Muscle layer of colon (tissue), 2 donors: ENCODE results near the gene MAPK8IP3.

ENCODE experiments used
- H3K27ac ChIP-seq: one replicate; pipeline ENCODE4 v1.7.0; 2013; ENCODE audit warnings: low read depth, mild to moderate bottlenecking, low read length, moderate library complexity
- H3K27me3 ChIP-seq, 2 donors: one replicate each; pipeline ENCODE4 v1.7.0; 2013; ENCODE audit warnings: low read length in 2 of 2, mild to moderate bottlenecking in 2 of 2; ENCODE audit not compliant: insufficient read depth in 2 of 2, control insufficient read depth in 1 of 2
- H3K36me3 ChIP-seq: one replicate; pipeline ENCODE4 v1.7.0; 2013; ENCODE audit warnings: mild to moderate bottlenecking, low read length; ENCODE audit not compliant: insufficient read depth
- H3K4me1 ChIP-seq: one replicate; pipeline ENCODE4 v1.7.0; 2013; ENCODE audit warnings: mild to moderate bottlenecking, low read length; ENCODE audit not compliant: insufficient read depth
- H3K4me3 ChIP-seq, 2 donors: one replicate each; pipeline ENCODE4 v1.7.0; 2013; ENCODE audit warnings: low read length in 2 of 2, low read depth in 1 of 2, mild to moderate bottlenecking in 1 of 2, moderate library complexity in 1 of 2
- H3K9ac ChIP-seq: one replicate; pipeline ENCODE4 v1.7.0; 2013; ENCODE audit warnings: low read length
- H3K9me3 ChIP-seq: one replicate; pipeline ENCODE4 v1.7.0; 2013; ENCODE audit warnings: mild to moderate bottlenecking, low read length
- donor health status: abdominal sarcoma.
- donor health status: Adenocarcinoma of cecum.

Gene MAPK8IP3

DNA sequence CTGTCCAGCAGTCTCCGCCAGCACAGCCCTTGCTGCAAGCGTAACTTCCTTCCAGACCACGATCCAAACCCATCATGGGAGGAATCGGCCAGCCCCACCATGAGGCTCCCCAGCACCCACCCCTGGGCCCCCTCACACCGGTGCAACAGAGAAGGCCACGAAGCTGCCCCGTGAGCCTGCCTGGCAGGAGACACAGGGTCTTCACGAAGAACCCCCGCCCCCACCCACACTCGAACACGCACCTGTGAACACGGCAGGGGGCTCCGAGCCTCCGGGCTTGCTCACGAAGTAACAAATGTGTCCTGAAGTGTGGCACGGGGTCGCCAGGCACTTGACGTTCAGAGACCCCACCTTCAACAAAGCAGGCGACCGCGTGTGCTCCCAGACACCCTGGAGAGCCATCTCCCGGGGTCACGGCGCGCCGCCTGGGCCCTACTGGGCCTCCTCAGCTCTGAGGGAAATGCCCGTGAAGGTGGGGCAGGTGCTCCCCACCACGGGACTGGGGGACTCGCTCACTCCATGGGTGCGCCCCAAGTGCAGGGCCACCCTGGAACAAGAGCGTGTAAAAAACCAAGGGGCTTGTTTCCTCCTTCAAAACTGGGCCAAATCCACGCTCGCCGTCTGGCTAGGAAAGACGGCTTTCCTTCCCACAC is 113.0 kb downstream of the MAPK8IP3 start:
- peaks cover 4% of the 10 kb centered on the region for H3K4me1 ChIP-seq
- H3K27me3 ChIP-seq = no peaks in the 10 kb centered on the region
- H3K9me3 ChIP-seq = no peaks in the 10 kb centered on the region
- no peak overlapping the region for H3K27ac ChIP-seq
- no peak overlapping the region for H3K4me3 ChIP-seq
- H3K36me3 ChIP-seq = peaks cover 46% of the 10 kb centered on the region
- H3K9ac ChIP-seq = no peak overlapping the region

- no peaks in the 10 kb centered on the region for H3K9me3 ChIP-seq
- H3K27ac ChIP-seq = no peak overlapping the region
- H3K27me3 ChIP-seq = no peaks in the 10 kb centered on the region
- H3K4me1 ChIP-seq = peaks cover 10% of the 10 kb centered on the region
- H3K36me3 ChIP-seq = peaks cover 45% of the 10 kb centered on the region
- H3K4me3 ChIP-seq = no peak overlapping the region
- H3K9ac ChIP-seq = no peak overlapping the region
These were observed 113.6 kb downstream of the MAPK8IP3 start for GRCh38 chr16:1819611-1820010.
